Smooth muscle cell (in vitro differentiated cells): ENCODE results near the gene TYROBP. TPM values are rescaled to one million over a fixed set of nuclear protein-coding genes. Genes with fewer than 3 reads are reported as not detected.

Experiments used
- DNase-seq: peaks from one replicate; lab custom pipeline; 2025; ENCODE audit not compliant: unreplicated experiment; lab: John Stamatoyannopoulos, UW
- H2AFZ ChIP-seq: fragments of 200-600 bp; sonication (generic); 2 replicates; pipeline ENCODE4 v1.6.0; 2016; ENCODE audit warnings: antibody characterized with exemption, low read depth, mild to moderate bottlenecking
- H3F3A ChIP-seq: fragments of 200-600 bp; sonication (generic); 2 replicates; pipeline ENCODE4 v1.6.0; 2017; ENCODE audit warnings: antibody characterized with exemption, low read depth
- H3K27ac ChIP-seq: fragments of 200-600 bp; sonication (generic); 2 replicates; pipeline ENCODE4 v1.5.1; 2016; ENCODE audit warnings: low read depth, mild to moderate bottlenecking
- H3K27me3 ChIP-seq: fragments of 200-600 bp; sonication (generic); 2 replicates; pipeline ENCODE4 v1.6.1; 2016; ENCODE audit warnings: low read depth, mild to moderate bottlenecking
- H3K36me3 ChIP-seq: fragments of 200-600 bp; sonication (generic); 2 replicates; pipeline ENCODE4 v1.5.1; 2016; ENCODE audit warnings: low read depth
- H3K4me1 ChIP-seq: fragments of 200-600 bp; sonication (generic); 2 replicates; pipeline ENCODE4 v1.5.1; 2016; ENCODE audit warnings: low read depth
- H3K4me2 ChIP-seq: fragments of 200-600 bp; sonication (generic); 2 replicates; pipeline ENCODE4 v1.6.0; 2016; ENCODE audit warnings: mild to moderate bottlenecking
- H3K4me3 ChIP-seq: fragments of 200-600 bp; sonication (generic); 2 replicates; pipeline ENCODE4 v1.5.1; 2016; ENCODE audit warnings: mild to moderate bottlenecking
- H3K79me2 ChIP-seq: fragments of 200-600 bp; sonication (generic); 2 replicates; pipeline ENCODE4 v1.6.0; 2016; ENCODE audit warnings: low read depth, mild to moderate bottlenecking
- H3K9ac ChIP-seq: fragments of 200-600 bp; sonication (generic); 2 replicates; pipeline ENCODE4 v1.6.0; 2016; ENCODE audit warnings: low read depth
- H3K9me3 ChIP-seq: fragments of 200-600 bp; sonication (generic); replicated peaks from 2 replicates; pipeline ENCODE4 v1.5.1; 2016; ENCODE audit warnings: low read depth
- H4K20me1 ChIP-seq: fragments of 200-600 bp; sonication (generic); 2 replicates; pipeline ENCODE4 v1.6.0; 2016; ENCODE audit warnings: low read depth
- CTCF ChIP-seq: fragments of 200-600 bp; sonication (generic); IDR thresholded peaks from 2 replicates; pipeline ENCODE4 v1.5.1; 2017; ENCODE audit warnings: borderline replicate concordance, mild to moderate bottlenecking, antibody characterized with exemption; ENCODE audit not compliant: insufficient read depth, poor library complexity, severe bottlenecking
- WGBS: methylation state at CpG from one replicate; pipeline ENCODE4 v1.1.7; 2016; ENCODE audit warnings: low lambda C conversion rate; 5-methylcytosine and 5-hydroxymethylcytosine counted together
- polyA plus RNA-seq: library from polyadenylated mRNA; unstranded; fragments of >200 nt; fragmentation: Nextera tagmentation; extraction: Ambion mirVana; gene quantifications from 2 replicates; pipeline ENCODE4 v1.2.1, GENCODE V29; 2016
- total RNA-seq: library from RNA; depleted of rRNA; stranded (reverse); fragments of >200 nt; gene quantifications from 2 replicates; pipeline ENCODE4 v1.2.3, GENCODE V29; 2014

Gene TYROBP
- total and polyA plus RNA-seq, 2 experiments from 2014 or later = not detected

- Histone ChIP-seq H3K9ac (no peak overlapping the region), H3K4me3 (no peak overlapping the region), H3K27ac (no peak overlapping the region), H3K4me2 (no peak overlapping the region), H3K79me2 (no peaks in the 10 kb centered on the region), H2AFZ (no peak overlapping the region), H4K20me1 (no peaks in the 10 kb centered on the region), H3K27me3 (no peaks in the 10 kb centered on the region), H3F3A (no peaks in the 10 kb centered on the region), H3K36me3 (no peaks in the 10 kb centered on the region), H3K9me3 (no peaks in the 10 kb centered on the region), H3K4me1 (no peaks in the 10 kb centered on the region)
- DNase-seq = no peak
- WGBS = 78% methylated on average over 2 of the region's 2 CpGs
- no peak for TF ChIP-seq CTCF
Observed at GRCh38 chr19:35883882-35884281, 24.2 kb downstream of the TYROBP start.

GRCh38 chr19:35882114-35882832 is 25.8 kb downstream of the TYROBP start:
- Histone ChIP-seq H3K4me3 (no peak overlapping the region), H3F3A (no peaks in the 10 kb centered on the region), H3K9me3 (no peaks in the 10 kb centered on the region), H4K20me1 (no peaks in the 10 kb centered on the region), H3K9ac (no peak overlapping the region), H3K4me2 (no peak overlapping the region), H3K4me1 (no peaks in the 10 kb centered on the region), H3K79me2 (no peaks in the 10 kb centered on the region), H2AFZ (no peak overlapping the region), H3K27ac (no peak overlapping the region), H3K27me3 (no peaks in the 10 kb centered on the region), H3K36me3 (no peaks in the 10 kb centered on the region)
- peak; percentile 58 for TF ChIP-seq CTCF
- 33% methylated on average over 8 of the region's 8 CpGs for WGBS
- no peak for DNase-seq

- Histone ChIP-seq H3K4me1 (no peaks in the 10 kb centered on the region), H3K36me3 (no peaks in the 10 kb centered on the region), H3F3A (no peaks in the 10 kb centered on the region), H3K9ac (no peak overlapping the region), H4K20me1 (no peaks in the 10 kb centered on the region), H3K79me2 (no peaks in the 10 kb centered on the region), H3K9me3 (no peaks in the 10 kb centered on the region), H3K4me2 (no peak overlapping the region), H2AFZ (no peak overlapping the region), H3K4me3 (no peak overlapping the region), H3K27ac (no peak overlapping the region), H3K27me3 (no peaks in the 10 kb centered on the region)
- DNase-seq = peak; percentile 85
- TF ChIP-seq CTCF = no peak
- 5% methylated on average over 28 of the region's 28 CpGs for WGBS
Observed at GRCh38 chr19:35879770-35880317, 28.3 kb downstream of the TYROBP start.

- Histone ChIP-seq H2AFZ (no peak overlapping the region), H3K9me3 (no peaks in the 10 kb centered on the region), H3K9ac (no peak overlapping the region), H3K79me2 (no peaks in the 10 kb centered on the region), H4K20me1 (no peaks in the 10 kb centered on the region), H3K4me2 (no peak overlapping the region), H3K27ac (no peak overlapping the region), H3K4me1 (no peaks in the 10 kb centered on the region), H3K27me3 (no peaks in the 10 kb centered on the region), H3K4me3 (no peak overlapping the region), H3F3A (no peaks in the 10 kb centered on the region), H3K36me3 (no peaks in the 10 kb centered on the region)
- TF ChIP-seq CTCF = no peak
- DNase-seq = no peak
- 82% methylated on average over 22 of the region's 23 CpGs for WGBS
Observed at GRCh38 chr19:35879068-35879467, 29.0 kb downstream of the TYROBP start.
